Right cardiac atrium (tissue), 5 donors: ENCODE measurements around the gene AEBP2. TPM values are rescaled to one million over a fixed set of nuclear protein-coding genes. Genes with fewer than 3 reads are reported as not detected.

Experiments used
- ATAC-seq, 2 donors: fragments of 200-7000 bp; cut with Tn5 transposase; one replicate each; pipeline versions ENCODE4 v1.8.0 to v1.9.1; 2020; ENCODE audit warnings: moderate library complexity in 2 of 2, mild to moderate bottlenecking in 1 of 2
- DNase-seq, 3 donors: peaks; one replicate each; pipeline ENCODE4 v3.0.0-alpha.2; 2020
- H3K27ac ChIP-seq: one replicate; pipeline ENCODE4 v1.5.1; 2013; ENCODE audit warnings: mild to moderate bottlenecking, low read length, control low read depth, moderate library complexity
- H3K27me3 ChIP-seq: one replicate; pipeline ENCODE4 v1.6.1; 2013; ENCODE audit not compliant: control insufficient read depth, insufficient read depth
- H3K4me1 ChIP-seq: one replicate; pipeline ENCODE4 v1.6.1; 2013; ENCODE audit warnings: low read length; ENCODE audit not compliant: control insufficient read depth, insufficient read depth
- H3K4me3 ChIP-seq: one replicate; pipeline ENCODE4 v1.5.1; 2013; ENCODE audit warnings: low read length, control low read depth
- H3K9me3 ChIP-seq: one replicate; pipeline ENCODE4 v1.6.1; 2013; ENCODE audit warnings: low read length; ENCODE audit not compliant: control insufficient read depth
- intact Hi-C, 4 donors: fragments of 100-400 bp; cut with DNase I; formaldehyde crosslinking; loops; one replicate each; pipeline versions ENCODE4 v1.11.0 to v1.14.0; 2022 to 2023
- polyA plus RNA-seq: library from polyadenylated mRNA; stranded (reverse); fragments of 200-250 nt; gene quantifications from one replicate; pipeline ENCODE4 v1.2.3, GENCODE V29; 2013
- total RNA-seq, 4 donors: library from RNA; stranded (reverse); fragmentation: NEBNext Ultra II Directional; extraction: Animal tissue kit (Norgen Biotek cat#: 25700); gene quantifications; one replicate each; pipeline ENCODE4 v1.2.1, GENCODE V29; 2021
- donor health status: healthy with polysubstance abuse.
- donor health status: DM: no; HTN: yes; CAD: no.
- donor health status: DM: no; HTN: no; CAD: no.
- donor health status: DM: no; HTN: yes; CAD: no; lungs with severe emphysema.
- donor health status: DM: yes; HTN: yes; CAD: no.

The AEBP2 gene
- total and polyA plus RNA-seq, 5 donors = 11.9 to 35.3 (median 34.0) TPM

DNA sequence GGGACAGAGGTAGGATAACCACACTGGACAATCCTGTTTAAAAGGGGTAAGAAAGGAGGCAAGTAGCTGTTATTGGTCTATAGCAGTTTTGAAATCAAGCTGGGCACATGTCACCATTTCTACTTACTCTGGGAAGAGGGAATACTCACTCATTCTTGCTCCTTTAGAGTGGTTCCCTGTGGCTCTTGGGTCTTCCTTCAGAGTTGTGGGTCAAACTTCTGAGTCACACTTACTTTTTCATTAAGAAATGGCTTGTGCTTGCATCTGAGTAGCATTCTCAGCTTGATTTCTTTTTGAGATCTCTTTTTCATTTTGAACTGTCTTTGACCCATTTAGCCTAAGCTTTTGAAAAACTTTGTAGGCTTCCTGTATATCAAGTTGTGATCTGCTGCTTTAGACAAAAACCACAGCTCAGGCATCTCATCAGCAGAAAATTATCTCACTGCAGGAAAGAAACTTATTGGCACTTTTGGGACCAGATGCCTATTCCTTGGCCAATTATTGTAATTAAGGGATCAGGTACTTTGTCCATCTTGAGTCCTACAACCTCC is 122.2 kb downstream of the AEBP2 start:
- ATAC-seq (no peak), DNase-seq (no peak)
- Histone ChIP-seq H3K4me1 (no peaks in the 10 kb centered on the region), H3K27ac (no peak overlapping the region), H3K4me3 (no peak overlapping the region), H3K9me3 (no peaks in the 10 kb centered on the region), H3K27me3 (no peaks in the 10 kb centered on the region)
- intact Hi-C loops = no loop called here
